ENCODE data around the gene SOD1. TPM values are rescaled to one million over a fixed set of nuclear protein-coding genes. Genes with fewer than 3 reads are reported as not detected.

The SOD1 gene
- total and polyA plus RNA-seq, 2 donors (not counting 1 experiment from before 2014, with no cell fraction given): 91.2 to 123 TPM

DNA sequence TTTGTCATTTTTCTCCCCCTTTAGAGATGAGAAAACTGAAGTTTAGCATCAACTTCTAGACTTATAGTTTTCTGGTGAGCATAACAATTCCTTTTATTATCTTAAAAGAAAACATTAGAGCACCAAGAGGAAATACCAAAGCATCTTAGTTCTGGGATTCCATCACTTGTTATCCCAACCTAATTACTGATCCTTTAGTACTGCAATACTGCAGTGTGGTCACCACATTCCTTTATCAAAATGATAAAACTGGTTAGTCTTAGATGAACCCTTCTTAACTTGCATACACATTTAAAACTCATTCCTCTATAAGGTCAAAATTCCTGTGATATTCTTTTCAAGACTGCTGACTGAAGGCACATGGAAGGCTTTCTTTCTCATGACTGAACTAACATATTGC lies 23.1 kb downstream of the SOD1 start:
- H3K9me3 ChIP-seq (ENCODE audit: control extremely low read depth in 1 of 3, control insufficient read depth in 2 of 3, insufficient read depth in 1 of 3, low read length in 2 of 3): no peaks in the 10 kb centered on the region
- no peak overlapping the region for H3K4me3 Mint-ChIP-seq
- no peak for TF ChIP-seq EZH2 (IDR thresholded peaks at IDR 0.05; ENCODE audit: borderline replicate concordance, insufficient read depth, low read depth, low read length, poor library complexity, severe bottlenecking)
- TF ChIP-seq, protein P1, sequence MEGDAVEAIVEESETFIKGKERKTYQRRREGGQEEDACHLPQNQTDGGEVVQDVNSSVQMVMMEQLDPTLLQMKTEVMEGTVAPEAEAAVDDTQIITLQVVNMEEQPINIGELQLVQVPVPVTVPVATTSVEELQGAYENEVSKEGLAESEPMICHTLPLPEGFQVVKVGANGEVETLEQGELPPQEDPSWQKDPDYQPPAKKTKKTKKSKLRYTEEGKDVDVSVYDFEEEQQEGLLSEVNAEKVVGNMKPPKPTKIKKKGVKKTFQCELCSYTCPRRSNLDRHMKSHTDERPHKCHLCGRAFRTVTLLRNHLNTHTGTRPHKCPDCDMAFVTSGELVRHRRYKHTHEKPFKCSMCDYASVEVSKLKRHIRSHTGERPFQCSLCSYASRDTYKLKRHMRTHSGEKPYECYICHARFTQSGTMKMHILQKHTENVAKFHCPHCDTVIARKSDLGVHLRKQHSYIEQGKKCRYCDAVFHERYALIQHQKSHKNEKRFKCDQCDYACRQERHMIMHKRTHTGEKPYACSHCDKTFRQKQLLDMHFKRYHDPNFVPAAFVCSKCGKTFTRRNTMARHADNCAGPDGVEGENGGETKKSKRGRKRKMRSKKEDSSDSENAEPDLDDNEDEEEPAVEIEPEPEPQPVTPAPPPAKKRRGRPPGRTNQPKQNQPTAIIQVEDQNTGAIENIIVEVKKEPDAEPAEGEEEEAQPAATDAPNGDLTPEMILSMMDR (IDR thresholded peaks at IDR 0.05): no peak
- no peaks in the 10 kb centered on the region for H3K4me1 Mint-ChIP-seq
- H3K9me3 Mint-ChIP-seq (ENCODE audit: insufficient read depth): no peaks in the 10 kb centered on the region
- no peaks in the 10 kb centered on the region for H3K4me1 ChIP-seq (ENCODE audit: control insufficient read depth in 2 of 2, insufficient read depth in 2 of 2, low read length in 2 of 2)
- intact Hi-C loops (cut with micrococcal nuclease): no loop called here
- ATAC-seq (ENCODE audit: low read depth) (no peak), DNase-seq (no peak)
- no peaks in the 10 kb centered on the region for H3K27me3 Mint-ChIP-seq
- no peak overlapping the region for H3K4me2 ChIP-seq (replicated peaks; ENCODE audit: low read depth, low read length, poor library complexity, severe bottlenecking)
- no peak overlapping the region for H3K27ac ChIP-seq (ENCODE audit: low read length in 2 of 2)
- ChIA-PET POLR2A (no interaction called here), CTCF (no interaction called here)
- H3K27me3 ChIP-seq (replicated peaks in 1 of 4; ENCODE audit: control extremely low read depth in 1 of 4, control insufficient read depth in 3 of 4, insufficient read depth in 4 of 4, low read length in 3 of 4): no peaks in the 10 kb centered on the region
- H3K36me3 ChIP-seq (replicated peaks in 1 of 2; ENCODE audit: control extremely low read depth in 1 of 2, control insufficient read depth in 1 of 2, extremely low read depth in 1 of 2, insufficient read depth in 2 of 2, low read length in 1 of 2): peaks cover 26 to 52% of the 10 kb centered on the region in 2 experiments
- H3K27ac Mint-ChIP-seq: no peak overlapping the region
- peaks cover 11% of the 10 kb centered on the region for H4K20me1 ChIP-seq (ENCODE audit: control insufficient read depth, insufficient read depth, low read length, poor library complexity, severe bottlenecking)
- no peak overlapping the region for H3K4me3 ChIP-seq (ENCODE audit: control extremely low read depth in 1 of 5, extremely low read depth in 1 of 5, insufficient read depth in 1 of 5, low read depth in 2 of 5, low read length in 4 of 5)
- no peak overlapping the region for H2AFZ ChIP-seq (ENCODE audit: insufficient read depth, low read depth, low read length, poor library complexity, severe bottlenecking)
- no peaks in the 10 kb centered on the region for H3K79me2 ChIP-seq (ENCODE audit: control insufficient read depth, insufficient read depth, low read length)
- no peak overlapping the region for H3K9ac ChIP-seq (ENCODE audit: low read length)

DNA sequence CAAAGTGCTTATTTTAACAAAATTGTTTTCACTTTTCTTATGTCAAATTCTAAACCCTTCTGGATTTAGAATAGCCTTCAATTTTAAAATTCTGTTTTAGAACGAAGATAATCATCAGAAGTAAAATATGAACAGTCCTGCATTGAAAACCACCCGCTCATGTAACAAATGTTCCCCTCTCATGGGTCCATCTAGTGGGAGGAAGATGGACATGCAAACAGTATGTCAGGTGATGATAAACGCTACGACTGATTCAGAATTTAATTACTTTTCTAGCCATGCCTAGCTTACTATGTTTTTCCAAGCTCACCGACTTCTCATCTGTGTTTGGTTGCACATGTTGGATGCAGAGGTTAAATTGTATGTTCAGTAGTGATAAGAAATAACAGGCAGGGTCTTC lies 23.5 kb downstream of the SOD1 start:
- intact Hi-C loops (cut with micrococcal nuclease): no loop called here
- no peaks in the 10 kb centered on the region for H3K79me2 ChIP-seq (ENCODE audit: control insufficient read depth, insufficient read depth, low read length)
- H3K36me3 ChIP-seq (replicated peaks in 1 of 2; ENCODE audit: control extremely low read depth in 1 of 2, control insufficient read depth in 1 of 2, extremely low read depth in 1 of 2, insufficient read depth in 2 of 2, low read length in 1 of 2): peaks cover 26 to 55% of the 10 kb centered on the region in 2 experiments
- H3K27ac Mint-ChIP-seq: no peak overlapping the region
- no peak overlapping the region for H3K27ac ChIP-seq (ENCODE audit: low read length in 2 of 2)
- DNase-seq (no peak), ATAC-seq (ENCODE audit: low read depth) (no peak)
- peaks cover 11% of the 10 kb centered on the region for H4K20me1 ChIP-seq (ENCODE audit: control insufficient read depth, insufficient read depth, low read length, poor library complexity, severe bottlenecking)
- no peaks in the 10 kb centered on the region for H3K27me3 ChIP-seq (replicated peaks in 1 of 4; ENCODE audit: control extremely low read depth in 1 of 4, control insufficient read depth in 3 of 4, insufficient read depth in 4 of 4, low read length in 3 of 4)
- TF ChIP-seq, protein P1 (IDR thresholded peaks at IDR 0.05): no peak
- TF ChIP-seq EZH2 (IDR thresholded peaks at IDR 0.05; ENCODE audit: borderline replicate concordance, insufficient read depth, low read depth, low read length, poor library complexity, severe bottlenecking): no peak
- H3K4me1 ChIP-seq (ENCODE audit: control insufficient read depth in 2 of 2, insufficient read depth in 2 of 2, low read length in 2 of 2): no peaks in the 10 kb centered on the region
- POLR2A ChIA-PET: no interaction called here
- no peaks in the 10 kb centered on the region for H3K4me1 Mint-ChIP-seq
- no peak overlapping the region for H2AFZ ChIP-seq (ENCODE audit: insufficient read depth, low read depth, low read length, poor library complexity, severe bottlenecking)
- CTCF ChIA-PET: no interaction called here
- H3K9me3 ChIP-seq (ENCODE audit: control extremely low read depth in 1 of 3, control insufficient read depth in 2 of 3, insufficient read depth in 1 of 3, low read length in 2 of 3): no peaks in the 10 kb centered on the region
- no peak overlapping the region for H3K4me3 ChIP-seq (ENCODE audit: control extremely low read depth in 1 of 5, extremely low read depth in 1 of 5, insufficient read depth in 1 of 5, low read depth in 2 of 5, low read length in 4 of 5)
- WGBS (ENCODE audit: insufficient coverage): no CpG with 5 or more reads among the region's 5 CpGs
- H3K4me3 Mint-ChIP-seq: no peak overlapping the region
- H3K27me3 Mint-ChIP-seq: no peaks in the 10 kb centered on the region
- no peaks in the 10 kb centered on the region for H3K9me3 Mint-ChIP-seq (ENCODE audit: insufficient read depth)
- no peak overlapping the region for H3K9ac ChIP-seq (ENCODE audit: low read length)
- H3K4me2 ChIP-seq (replicated peaks; ENCODE audit: low read depth, low read length, poor library complexity, severe bottlenecking): no peak overlapping the region
